Measurements from ENCODE around the gene STXBP1.

The STXBP1 gene

DNA sequence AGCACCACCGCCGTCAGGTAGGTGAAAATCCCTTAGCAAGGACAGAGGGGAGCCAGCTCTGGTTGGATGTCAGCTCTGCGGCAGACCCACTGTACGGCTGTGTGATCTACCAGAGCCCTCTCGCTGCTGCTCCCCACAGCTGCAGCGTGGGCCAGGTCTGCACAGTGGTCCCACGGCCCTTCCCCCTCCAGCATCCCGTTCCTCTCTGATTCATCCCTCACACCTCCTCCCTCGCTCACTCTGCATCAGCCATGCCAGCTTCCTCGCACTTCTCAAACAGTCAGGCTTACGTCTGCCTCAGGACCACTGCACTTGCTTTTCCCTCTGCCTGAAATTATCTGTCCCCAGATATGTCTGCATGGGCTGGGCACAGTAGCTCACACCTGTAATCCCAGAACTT, 68.1 kb downstream of the STXBP1 start:
- in situ Hi-C loops (cut with MboI; ENCODE audit: low pct_unique_long_range_greater_than_20kb, low sequenced_read_pairs): no loop called here
- DNase-seq: no peak

- no peak for DNase-seq
- in situ Hi-C loops (cut with MboI; ENCODE audit: low pct_unique_long_range_greater_than_20kb, low sequenced_read_pairs): no loop called here
Measured at GRCh38 chr9:127680846-127681245, 68.8 kb downstream of the STXBP1 start.

GRCh38 chr9:127682351-127683136, 70.5 kb downstream of the STXBP1 start:
- in situ Hi-C loops (cut with MboI; ENCODE audit: low pct_unique_long_range_greater_than_20kb, low sequenced_read_pairs): no loop called here
- DNase-seq: no peak

GRCh38 chr9:127683723-127684122, 71.6 kb downstream of the STXBP1 start:
- in situ Hi-C loops (cut with MboI; ENCODE audit: low pct_unique_long_range_greater_than_20kb, low sequenced_read_pairs): no loop called here
- no peak for DNase-seq

DNA sequence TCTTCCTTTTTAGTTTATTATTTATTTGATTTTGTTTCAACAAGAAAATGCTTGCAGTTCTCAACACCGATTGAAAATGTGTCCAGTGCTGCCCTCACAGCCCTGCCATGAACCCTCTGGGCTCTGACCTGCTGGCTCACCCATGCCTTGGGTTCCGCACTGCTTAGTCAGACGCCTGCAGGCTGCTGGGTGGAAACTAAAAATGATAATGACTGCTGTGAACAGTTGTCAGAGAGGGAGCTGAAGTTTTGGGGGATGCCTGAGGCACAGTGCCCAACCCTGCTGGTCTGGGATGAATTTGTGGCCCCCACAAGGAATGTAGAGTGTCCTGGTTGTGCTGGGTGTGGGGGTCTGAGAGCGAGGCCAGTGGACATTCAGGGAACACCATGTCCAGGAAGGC, 72.5 kb downstream of the STXBP1 start:
- no peak for DNase-seq
- in situ Hi-C loops (cut with MboI; ENCODE audit: low pct_unique_long_range_greater_than_20kb, low sequenced_read_pairs): no loop called here

GRCh38 chr9:127686461-127687393, 74.7 kb downstream of the STXBP1 start:
- DNase-seq: no peak
- in situ Hi-C loops (cut with MboI; ENCODE audit: low pct_unique_long_range_greater_than_20kb, low sequenced_read_pairs): no loop called here

DNA sequence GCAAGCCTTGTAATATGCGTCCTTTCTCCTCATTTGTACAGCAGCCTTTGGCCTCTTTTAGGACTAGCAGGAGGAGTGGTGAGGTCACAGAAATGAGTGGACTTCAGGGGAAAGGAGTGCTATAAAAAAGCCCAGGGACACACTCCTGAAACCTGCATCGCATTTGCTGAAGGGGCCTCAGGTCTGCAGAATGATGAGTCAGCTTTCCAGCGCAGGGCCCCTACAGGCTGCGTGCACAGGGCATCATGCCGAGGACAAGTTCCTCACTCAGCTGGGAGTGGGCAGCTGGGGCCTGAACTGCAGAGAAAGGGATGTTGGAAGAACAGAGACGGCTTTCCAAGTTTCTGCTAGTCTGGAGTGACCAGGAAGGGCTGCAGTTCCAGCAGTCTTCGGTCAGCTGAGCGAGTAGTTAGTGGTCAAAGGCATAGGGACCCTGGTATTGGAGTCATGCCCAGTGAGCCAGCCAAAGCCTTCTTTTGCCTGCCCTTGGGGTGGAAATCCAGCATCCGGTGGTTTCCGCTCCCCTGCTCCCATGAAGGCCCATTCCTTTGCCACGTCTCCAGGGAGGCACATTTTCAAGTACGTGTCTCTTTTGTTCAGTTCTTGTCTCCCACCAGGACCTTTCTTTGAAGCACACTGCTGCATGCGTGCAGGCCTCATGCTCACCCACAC, 77.4 kb downstream of the STXBP1 start:
- in situ Hi-C loops (cut with MboI; ENCODE audit: low pct_unique_long_range_greater_than_20kb, low sequenced_read_pairs): no loop called here
- no peak for DNase-seq

- in situ Hi-C loops (cut with MboI; ENCODE audit: low pct_unique_long_range_greater_than_20kb, low sequenced_read_pairs): no loop called here
- DNase-seq: no peak
Measured at GRCh38 chr9:127690735-127691134, 78.7 kb downstream of the STXBP1 start.

DNA sequence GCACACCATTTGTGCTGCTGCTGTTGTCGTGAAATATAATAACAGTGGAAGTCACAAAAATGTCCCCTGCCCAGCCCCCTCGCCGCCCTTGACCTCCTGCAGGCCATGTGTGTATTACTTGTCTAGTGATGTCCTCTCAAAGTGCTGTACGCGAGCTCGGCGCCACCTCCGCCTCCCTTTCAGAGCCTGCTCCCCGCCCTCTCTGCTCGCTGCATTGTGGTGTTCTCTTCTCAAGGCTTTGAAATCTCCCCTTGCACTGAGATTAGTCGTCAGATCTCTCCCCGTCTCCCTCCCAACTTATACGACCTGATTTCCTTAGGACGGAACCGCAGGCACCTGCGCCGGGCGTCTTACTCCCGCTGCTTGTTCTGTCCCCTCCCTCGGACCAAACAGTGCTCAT, 80.0 kb downstream of the STXBP1 start:
- in situ Hi-C loops (cut with MboI; ENCODE audit: low pct_unique_long_range_greater_than_20kb, low sequenced_read_pairs): no loop called here
- DNase-seq: no peak

GRCh38 chr9:127693143-127693542, 81.1 kb downstream of the STXBP1 start:
- DNase-seq: no peak
- in situ Hi-C loops (cut with MboI; ENCODE audit: low pct_unique_long_range_greater_than_20kb, low sequenced_read_pairs): no loop called here

DNA sequence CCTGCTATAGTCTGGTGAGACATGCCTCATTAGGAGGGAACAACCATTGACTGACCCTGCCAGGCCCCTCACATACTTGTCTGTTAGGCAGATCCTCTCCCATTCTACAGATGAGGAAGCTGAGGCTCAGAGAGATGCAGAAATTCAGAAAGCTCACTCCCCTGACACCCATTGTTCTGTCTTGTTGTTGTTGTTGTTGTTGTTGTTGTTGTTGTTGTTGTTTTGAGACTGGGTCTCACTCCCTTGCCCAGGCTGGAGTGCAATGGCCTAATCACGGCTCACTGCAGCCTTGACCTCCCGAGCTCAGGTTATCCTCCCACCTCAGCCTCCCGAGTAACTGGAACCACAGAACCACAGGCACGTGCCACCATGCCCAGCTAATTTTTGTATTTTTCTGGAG, 81.6 kb downstream of the STXBP1 start:
- no peak for DNase-seq
- in situ Hi-C loops (cut with MboI; ENCODE audit: low pct_unique_long_range_greater_than_20kb, low sequenced_read_pairs): no loop called here

DNA sequence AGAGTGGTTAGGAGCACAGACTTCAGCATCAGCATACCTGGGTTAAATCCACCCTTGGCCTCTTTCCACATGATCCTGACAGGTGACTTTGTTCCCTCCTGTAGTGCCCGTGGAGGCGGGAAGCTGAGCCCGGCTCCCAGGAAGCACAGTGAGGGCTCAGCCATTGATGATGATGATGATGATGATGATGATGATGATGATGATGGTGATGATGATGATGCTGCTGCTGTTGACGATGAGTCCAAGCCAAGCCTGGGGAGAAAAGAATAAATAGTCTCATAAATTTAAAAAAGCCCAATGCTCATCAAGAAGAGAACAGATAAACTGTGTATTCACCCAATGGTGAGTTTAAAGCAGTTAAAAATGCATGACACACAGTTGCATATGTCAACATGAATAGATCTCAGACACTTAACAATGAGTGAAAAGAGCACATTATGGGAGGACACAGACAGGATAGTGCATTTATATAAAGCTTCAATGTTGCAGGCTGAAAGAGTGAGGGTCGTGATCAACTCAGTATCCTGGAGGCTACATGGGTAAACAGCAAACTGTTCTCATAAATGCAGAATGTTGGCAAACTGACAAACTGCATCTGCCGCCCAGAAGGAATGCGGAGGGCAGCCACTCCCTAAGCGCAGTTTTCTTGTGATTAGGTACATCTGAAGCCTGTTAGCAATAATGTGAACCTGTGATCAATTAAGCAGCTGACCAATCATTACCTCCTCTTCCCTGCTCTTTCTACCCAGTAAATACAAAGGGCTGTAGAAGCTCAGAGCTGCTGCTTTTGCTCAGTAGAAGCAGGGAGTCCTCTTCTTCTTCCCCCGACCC, 83.0 kb downstream of the STXBP1 start:
- in situ Hi-C loops (cut with MboI; ENCODE audit: low pct_unique_long_range_greater_than_20kb, low sequenced_read_pairs): no loop called here
- DNase-seq: no peak

DNA sequence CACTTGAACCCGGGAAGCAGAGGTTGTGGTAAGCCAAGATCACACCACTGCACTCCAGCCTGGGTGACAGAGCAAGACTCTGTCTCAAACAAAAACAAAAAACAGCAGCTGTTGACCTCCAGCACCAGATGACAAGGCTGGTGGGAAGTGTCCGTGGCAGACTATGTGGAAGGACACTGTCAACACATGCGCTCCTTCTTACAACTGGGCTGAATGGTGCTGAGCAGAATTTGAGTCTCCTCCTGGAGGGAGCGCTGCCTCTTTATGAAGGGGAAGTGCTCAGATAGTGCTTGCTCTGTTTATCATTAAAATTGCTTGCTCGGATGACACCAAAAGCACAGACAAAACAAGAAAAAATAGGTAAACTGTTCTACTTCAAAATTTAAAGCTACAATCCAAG, 85.5 kb downstream of the STXBP1 start:
- no peak for DNase-seq
- in situ Hi-C loops (cut with MboI; ENCODE audit: low pct_unique_long_range_greater_than_20kb, low sequenced_read_pairs): no loop called here

- DNase-seq: no peak
- in situ Hi-C loops (cut with MboI; ENCODE audit: low pct_unique_long_range_greater_than_20kb, low sequenced_read_pairs): no loop called here
Measured at GRCh38 chr9:127698386-127698785, 86.3 kb downstream of the STXBP1 start.

DNA sequence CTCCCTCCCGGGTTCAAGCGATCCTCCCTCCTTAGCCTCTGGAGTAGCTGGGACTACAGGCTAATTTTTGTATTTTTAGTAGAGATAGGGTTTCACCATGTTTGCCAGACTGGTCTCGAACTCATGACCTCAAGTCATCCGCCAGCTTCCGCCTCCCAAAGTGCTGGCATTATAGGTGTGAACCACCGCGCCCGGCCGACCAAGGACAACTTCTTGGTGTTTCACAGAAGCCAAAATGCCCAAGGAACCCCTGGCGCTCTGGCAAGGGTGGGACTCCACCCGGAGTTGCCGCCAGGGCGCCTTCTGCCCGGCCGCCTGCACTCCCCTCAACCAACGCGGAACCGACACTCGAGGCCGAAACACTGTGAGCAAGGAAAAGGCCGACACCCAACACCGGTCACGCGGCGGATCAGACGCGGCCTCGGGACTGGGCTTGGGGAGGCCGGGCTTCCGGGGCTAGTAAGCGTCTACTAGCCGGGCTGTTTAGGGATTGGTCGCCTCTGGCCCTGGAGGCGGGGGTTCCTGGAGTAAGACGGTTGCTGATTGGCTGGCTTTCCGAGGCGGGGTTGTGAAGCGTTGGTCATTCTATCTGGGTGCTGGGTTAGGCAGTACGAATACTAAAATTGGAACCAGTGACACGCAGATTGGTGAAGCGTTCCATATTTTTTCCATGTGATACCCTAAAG, 87.1 kb downstream of the STXBP1 start:
- in situ Hi-C loops (cut with MboI; ENCODE audit: low pct_unique_long_range_greater_than_20kb, low sequenced_read_pairs): no loop called here
- no peak for DNase-seq

DNA sequence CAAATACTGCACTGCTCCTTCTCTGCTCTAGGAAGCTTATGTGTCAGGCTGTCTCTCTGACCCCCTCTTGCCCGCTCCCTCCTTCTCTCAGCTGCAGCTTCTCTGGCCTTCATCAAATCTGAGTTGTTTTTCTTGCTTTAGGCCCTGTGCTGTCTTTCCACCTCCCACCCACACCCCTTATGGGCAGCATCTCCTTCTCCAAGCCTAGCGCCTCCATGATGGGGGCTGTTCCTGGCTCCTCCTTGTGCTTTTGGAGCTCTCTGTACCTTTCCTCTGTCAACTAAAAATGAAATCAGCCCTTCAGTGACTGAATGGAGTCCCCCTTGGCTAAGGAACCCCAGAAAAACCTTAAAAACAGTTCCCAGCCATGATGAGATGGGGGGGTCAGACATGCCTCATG, 88.1 kb downstream of the STXBP1 start:
- in situ Hi-C loops (cut with MboI; ENCODE audit: low pct_unique_long_range_greater_than_20kb, low sequenced_read_pairs): no loop called here

GRCh38 chr9:127700594-127701255, 88.6 kb downstream of the STXBP1 start:
- DNase-seq: no peak
- in situ Hi-C loops (cut with MboI; ENCODE audit: low pct_unique_long_range_greater_than_20kb, low sequenced_read_pairs): no loop called here

More for the DNA sequence above, 88.1 kb downstream of the STXBP1 start:
- DNase-seq: no peak
